GM20000 (cell line): Measurements from ENCODE around the gene PRELID2.

ENCODE experiments used
- DNase-seq: peaks from one replicate; pipeline ENCODE4 v3.0.0; 2012; ENCODE audit warnings: low spot score
- CTCF ChIP-seq: IDR thresholded peaks from 2 replicates; pipeline ENCODE4 v1.5.1; 2012; ENCODE audit warnings: mild to moderate bottlenecking, control low read depth; ENCODE audit errors: extremely low read depth, missing control alignments

The PRELID2 gene

DNA sequence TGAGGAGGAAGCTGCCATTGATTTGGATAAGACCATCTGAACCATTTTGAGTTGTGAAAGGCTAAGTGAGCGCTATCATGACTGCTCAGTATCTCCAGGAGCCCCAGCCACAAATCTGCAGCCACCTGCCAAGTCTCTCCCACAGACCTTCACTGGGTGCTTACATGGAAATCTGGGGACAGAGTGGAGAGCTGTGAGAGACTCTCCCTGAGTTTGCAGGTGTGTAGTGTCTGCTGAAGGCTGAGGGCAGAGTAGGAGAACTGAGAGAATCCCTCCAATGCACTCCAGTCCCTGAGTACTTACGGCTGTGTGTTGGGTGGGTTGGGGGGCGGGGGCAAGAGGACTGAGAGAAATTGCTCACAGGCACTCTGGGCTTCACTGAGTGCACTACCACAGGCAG, 123.7 kb downstream of the PRELID2 start:
- TF ChIP-seq CTCF = no peak
- DNase-seq = no peak
